Type B pancreatic cell (in vitro differentiated cells): ENCODE measurements around the gene SLMAP. TPM values are rescaled to one million over a fixed set of nuclear protein-coding genes. Genes with fewer than 3 reads are reported as not detected.

Source experiments
- DNase-seq: peaks from one replicate; pipeline ENCODE4 v3.0.0; 2021; ENCODE audit warnings: mixed read lengths; ENCODE audit not compliant: unreplicated experiment; ENCODE audit errors: extremely low spot score
- H3K27ac Mint-ChIP-seq: 2 replicates; pipeline ENCODE4 v1.8.0; 2021; ENCODE audit warnings: mild to moderate bottlenecking, mixed read lengths
- H3K27me3 Mint-ChIP-seq: 2 replicates; pipeline ENCODE4 v1.8.0; 2021; ENCODE audit warnings: mixed read lengths
- H3K36me3 Mint-ChIP-seq: 2 replicates; pipeline ENCODE4 v1.8.0; 2021; ENCODE audit warnings: mixed read lengths
- H3K4me1 Mint-ChIP-seq: one replicate; pipeline ENCODE4 v1.8.0; 2021; ENCODE audit warnings: mixed read lengths; ENCODE audit not compliant: unreplicated experiment
- H3K4me3 Mint-ChIP-seq: 2 replicates; pipeline ENCODE4 v1.8.0; 2021; ENCODE audit warnings: mild to moderate bottlenecking, mixed read lengths
- H3K9me3 Mint-ChIP-seq: 2 replicates; pipeline ENCODE4 v1.8.0; 2021; ENCODE audit warnings: mixed read lengths
- total RNA-seq: library from RNA; stranded (reverse); gene quantifications from 2 replicates; pipeline ENCODE4 v1.2.1, GENCODE V29; 2021; ENCODE audit warnings: low replicate concordance
- TF ChIP-seq, protein P1 (sequence below): fragments of 200-600 bp; sonication (generic); conservative IDR thresholded peaks from 2 replicates; pipeline ENCODE4 v1.5.0; 2021; ENCODE audit warnings: antibody characterized with exemption, mild to moderate bottlenecking

SLMAP gene
- total RNA-seq, 1 donor from 2014 or later: 55.1 TPM

GRCh38 chr3:57960174-57960505, 204.0 kb downstream of the SLMAP start:
- peaks cover 14% of the 10 kb centered on the region for H3K4me1 Mint-ChIP-seq
- H3K36me3 Mint-ChIP-seq: no peaks in the 10 kb centered on the region
- H3K27ac Mint-ChIP-seq: no peak overlapping the region
- no peak for DNase-seq
- no peak overlapping the region for H3K4me3 Mint-ChIP-seq
- TF ChIP-seq, protein P1, sequence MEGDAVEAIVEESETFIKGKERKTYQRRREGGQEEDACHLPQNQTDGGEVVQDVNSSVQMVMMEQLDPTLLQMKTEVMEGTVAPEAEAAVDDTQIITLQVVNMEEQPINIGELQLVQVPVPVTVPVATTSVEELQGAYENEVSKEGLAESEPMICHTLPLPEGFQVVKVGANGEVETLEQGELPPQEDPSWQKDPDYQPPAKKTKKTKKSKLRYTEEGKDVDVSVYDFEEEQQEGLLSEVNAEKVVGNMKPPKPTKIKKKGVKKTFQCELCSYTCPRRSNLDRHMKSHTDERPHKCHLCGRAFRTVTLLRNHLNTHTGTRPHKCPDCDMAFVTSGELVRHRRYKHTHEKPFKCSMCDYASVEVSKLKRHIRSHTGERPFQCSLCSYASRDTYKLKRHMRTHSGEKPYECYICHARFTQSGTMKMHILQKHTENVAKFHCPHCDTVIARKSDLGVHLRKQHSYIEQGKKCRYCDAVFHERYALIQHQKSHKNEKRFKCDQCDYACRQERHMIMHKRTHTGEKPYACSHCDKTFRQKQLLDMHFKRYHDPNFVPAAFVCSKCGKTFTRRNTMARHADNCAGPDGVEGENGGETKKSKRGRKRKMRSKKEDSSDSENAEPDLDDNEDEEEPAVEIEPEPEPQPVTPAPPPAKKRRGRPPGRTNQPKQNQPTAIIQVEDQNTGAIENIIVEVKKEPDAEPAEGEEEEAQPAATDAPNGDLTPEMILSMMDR: no peak
- no peaks in the 10 kb centered on the region for H3K9me3 Mint-ChIP-seq
- H3K27me3 Mint-ChIP-seq: no peaks in the 10 kb centered on the region

DNA sequence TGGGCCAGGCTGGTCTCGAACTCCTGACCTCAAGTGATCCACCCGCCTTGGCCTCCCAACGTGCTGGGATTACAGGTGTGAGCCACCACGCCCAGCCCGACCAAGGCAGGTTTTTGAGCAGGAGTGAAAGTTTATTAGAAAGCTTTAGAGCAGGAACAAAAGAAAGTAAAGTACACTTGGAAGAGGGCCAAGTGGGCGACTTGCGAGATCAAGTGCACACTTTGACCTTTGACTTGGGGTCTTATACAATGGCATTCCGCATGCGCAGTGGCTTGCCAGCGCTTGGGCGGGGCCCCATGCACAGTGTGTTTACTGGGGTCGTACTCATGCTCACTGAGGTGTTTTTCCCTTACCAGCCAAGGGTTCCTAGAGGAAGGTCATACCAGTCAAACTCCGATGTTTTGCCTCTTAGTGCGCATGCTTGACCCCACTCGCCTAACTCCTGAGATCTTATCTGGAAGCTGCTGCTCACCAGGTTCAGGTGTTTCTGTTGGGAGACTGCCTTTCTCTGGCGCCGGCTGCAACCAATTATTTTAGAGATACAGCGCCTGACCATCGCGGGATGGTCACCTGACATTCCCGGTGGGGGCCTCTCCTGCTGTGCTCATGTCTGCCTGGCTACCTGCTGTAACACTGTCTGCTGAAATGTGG, 205.2 kb downstream of the SLMAP start:
- no peak for DNase-seq
- no peaks in the 10 kb centered on the region for H3K36me3 Mint-ChIP-seq
- no peak overlapping the region for H3K27ac Mint-ChIP-seq
- TF ChIP-seq, protein P1: no peak
- no peaks in the 10 kb centered on the region for H3K27me3 Mint-ChIP-seq
- no peak overlapping the region for H3K4me3 Mint-ChIP-seq
- H3K4me1 Mint-ChIP-seq: peaks cover 14% of the 10 kb centered on the region
- H3K9me3 Mint-ChIP-seq: no peaks in the 10 kb centered on the region

DNA sequence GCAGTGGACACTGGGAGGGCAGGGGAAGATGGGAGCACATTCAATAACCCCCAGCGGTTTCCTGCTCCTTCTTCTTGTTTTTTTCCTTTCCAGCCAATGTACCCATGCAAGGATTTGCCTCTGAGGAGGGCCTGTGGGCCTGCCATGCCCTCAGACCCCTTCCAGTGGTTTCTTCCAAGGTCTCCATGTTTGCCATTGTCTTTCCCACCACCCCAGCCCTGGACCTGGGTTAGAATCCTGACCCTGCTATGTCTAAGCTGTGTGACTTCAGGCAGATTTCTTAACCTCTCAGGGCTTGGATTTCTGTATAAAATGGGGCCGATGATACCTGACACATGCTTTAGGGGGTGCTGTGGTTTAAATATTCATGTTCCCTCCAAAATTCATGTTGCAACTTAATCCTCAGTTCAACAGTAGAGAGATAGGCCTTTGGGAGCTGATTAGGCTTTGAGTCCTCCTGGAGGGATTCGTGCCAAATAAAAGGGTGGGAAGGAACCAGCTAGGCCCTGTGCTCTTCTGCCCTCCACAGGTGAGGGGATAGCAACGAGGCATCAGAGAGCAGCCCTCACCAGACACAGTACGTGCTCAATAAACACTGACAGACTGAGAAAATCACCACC, 205.8 kb downstream of the SLMAP start:
- TF ChIP-seq, protein P1: peak; percentile 37
- Mint-ChIP-seq H3K4me1 (peaks cover 14% of the 10 kb centered on the region), H3K9me3 (no peaks in the 10 kb centered on the region), H3K36me3 (no peaks in the 10 kb centered on the region), H3K4me3 (no peak overlapping the region), H3K27me3 (no peaks in the 10 kb centered on the region), H3K27ac (peak overlapping the region; percentile 19)
- DNase-seq: no peak

DNA sequence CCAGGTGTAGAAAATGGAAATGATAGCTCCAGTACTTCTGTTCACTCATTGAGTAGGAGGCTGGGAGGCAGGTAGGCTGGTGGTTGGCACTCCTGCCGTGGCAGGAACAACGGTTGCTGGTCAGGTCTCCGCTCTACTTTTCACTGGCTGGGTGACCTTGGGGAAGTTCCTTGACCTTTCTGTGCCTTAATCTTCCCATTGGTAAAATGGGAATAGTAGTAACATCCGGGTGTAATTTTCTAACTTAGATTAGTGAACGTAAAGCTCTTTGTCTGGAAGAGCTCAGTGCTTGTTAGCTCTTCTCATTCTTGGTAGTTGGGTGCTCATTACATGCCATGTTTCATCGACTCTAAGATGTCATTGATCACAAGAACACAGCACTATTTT, 206.3 kb downstream of the SLMAP start:
- TF ChIP-seq, protein P1: no peak
- DNase-seq: no peak
- Mint-ChIP-seq H3K27ac (peak overlapping the region; percentile 19), H3K4me1 (peaks cover 14% of the 10 kb centered on the region), H3K9me3 (no peaks in the 10 kb centered on the region), H3K36me3 (no peaks in the 10 kb centered on the region), H3K27me3 (no peaks in the 10 kb centered on the region), H3K4me3 (no peak overlapping the region)

- TF ChIP-seq, protein P1: no peak
- no peaks in the 10 kb centered on the region for H3K36me3 Mint-ChIP-seq
- H3K9me3 Mint-ChIP-seq: no peaks in the 10 kb centered on the region
- peaks cover 14% of the 10 kb centered on the region for H3K4me1 Mint-ChIP-seq
- no peak overlapping the region for H3K27ac Mint-ChIP-seq
- H3K27me3 Mint-ChIP-seq: no peaks in the 10 kb centered on the region
- DNase-seq: no peak
- no peak overlapping the region for H3K4me3 Mint-ChIP-seq
Measured at GRCh38 chr3:57963811-57964346, 207.8 kb downstream of the SLMAP start.
